GM18873 (cell line): ENCODE measurements around the gene RALGAPB.
"Not testable (repeated sequence)": the region's sequence is repeated elsewhere in the genome, so short reads cannot be mapped to it uniquely, and the experiment has no call there.

Experiments
- ATAC-seq: cut with Tn5 transposase; IDR thresholded peaks from one replicate; pipeline ENCODE4 v1.9.1; 2021; ENCODE audit warnings: mild to moderate bottlenecking, moderate library complexity, moderate number of reproducible peaks; ENCODE audit not compliant: unreplicated experiment, low FRiP score

The RALGAPB gene

DNA sequence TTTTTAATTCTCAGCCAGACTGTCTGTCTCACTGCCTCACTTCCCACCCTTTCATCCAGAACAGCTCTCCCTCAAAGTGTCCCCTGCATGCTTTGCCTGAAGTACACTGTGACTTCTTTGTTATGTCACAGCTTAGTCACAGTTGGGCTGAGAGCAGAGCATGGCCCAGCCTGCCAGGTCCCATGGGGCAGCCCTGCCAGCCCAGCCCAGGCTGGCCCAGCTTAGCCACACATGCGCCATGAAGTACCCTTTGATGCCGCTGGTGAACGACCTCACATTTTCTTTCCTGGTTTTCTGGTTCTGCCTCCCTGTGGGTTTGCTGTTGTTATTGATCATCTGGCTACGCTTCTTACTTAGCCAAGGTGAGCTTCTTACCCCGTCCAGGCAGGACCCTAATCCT lies 108.4 kb downstream of the RALGAPB start, which contains the start of gene ADIG:
Gene ADIG (plus strand): TSS at position 185 of the 400 bp plus-strand sequence. CDS start 54 bp downstream, at position 239.
- no peak for ATAC-seq

DNA sequence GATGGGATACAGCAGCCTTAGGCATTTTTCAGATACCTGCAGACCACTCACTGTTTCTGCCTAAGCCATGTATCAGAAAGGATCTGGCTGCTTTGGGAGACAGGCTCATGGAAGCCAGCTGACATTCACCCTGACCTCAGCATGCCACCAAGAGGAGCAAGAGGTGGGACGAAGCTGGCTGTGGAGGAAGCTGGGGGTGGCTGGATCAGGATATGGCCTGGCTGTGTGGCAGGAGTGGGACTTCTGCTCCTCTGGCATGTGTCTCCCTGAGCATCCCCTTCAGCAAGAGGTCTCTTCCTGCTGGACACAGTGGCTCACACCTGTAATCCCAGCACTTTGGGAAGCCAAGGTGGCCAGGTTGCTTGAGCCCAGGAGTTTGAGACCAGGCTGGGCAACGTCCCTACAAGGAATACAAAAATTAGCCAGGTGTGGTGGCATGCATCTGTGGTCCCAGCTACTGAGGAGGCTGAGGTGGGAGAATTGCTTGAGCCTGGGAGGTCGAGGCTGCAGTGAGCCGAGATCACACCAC lies 109.3 kb downstream of the RALGAPB start:
- ATAC-seq = no peak

DNA sequence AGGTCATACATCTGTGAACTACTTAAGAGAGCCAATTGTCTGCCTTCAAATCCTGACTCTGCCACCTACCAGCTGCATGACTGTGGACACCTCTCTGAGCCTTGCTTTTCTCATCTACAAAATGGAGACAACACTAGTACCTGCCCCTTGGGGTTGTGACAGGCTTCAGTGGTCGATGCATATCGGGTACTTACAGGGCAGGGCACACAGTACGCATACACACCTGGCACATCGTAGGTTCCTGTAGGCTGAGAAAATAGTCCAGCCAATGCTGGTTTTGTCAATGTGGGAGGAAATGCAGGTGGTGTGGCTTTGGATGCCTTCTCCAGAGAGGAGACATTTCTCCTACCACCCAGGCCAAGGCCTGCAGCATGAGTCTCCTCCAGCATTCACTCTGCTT lies 110.7 kb downstream of the RALGAPB start:
- ATAC-seq = no peak

DNA sequence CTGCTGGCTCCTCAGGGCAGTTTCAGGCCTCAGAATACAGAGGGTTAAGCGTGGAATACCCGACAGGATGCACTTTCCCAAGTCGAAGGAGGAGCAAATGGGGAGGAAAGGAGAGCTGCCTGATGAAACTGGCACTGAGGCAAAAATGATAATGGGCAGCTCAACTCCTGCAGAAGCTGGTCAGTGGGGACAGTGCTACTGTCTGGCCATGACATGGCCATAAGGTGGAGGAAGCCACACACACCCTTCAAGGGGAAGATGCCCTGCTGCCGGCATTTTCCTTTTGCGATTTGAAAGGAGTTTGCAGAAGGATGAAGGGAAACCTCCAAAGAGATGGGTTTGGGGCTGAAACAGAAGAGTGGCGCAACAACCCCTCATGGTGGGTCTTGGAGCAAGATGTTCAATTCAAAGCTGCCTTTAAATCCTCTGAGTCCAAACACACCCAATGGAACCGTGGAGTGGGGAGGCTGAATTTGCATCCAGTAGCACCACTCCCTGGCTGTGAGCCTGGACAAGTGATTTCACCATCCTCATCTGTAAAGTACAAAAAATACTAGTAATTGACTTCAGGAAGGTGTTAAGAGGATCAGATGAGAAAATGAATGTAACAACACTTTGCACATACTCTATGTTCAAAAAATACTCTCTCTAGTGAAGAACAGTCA lies 111.6 kb downstream of the RALGAPB start:
- no peak for ATAC-seq

DNA sequence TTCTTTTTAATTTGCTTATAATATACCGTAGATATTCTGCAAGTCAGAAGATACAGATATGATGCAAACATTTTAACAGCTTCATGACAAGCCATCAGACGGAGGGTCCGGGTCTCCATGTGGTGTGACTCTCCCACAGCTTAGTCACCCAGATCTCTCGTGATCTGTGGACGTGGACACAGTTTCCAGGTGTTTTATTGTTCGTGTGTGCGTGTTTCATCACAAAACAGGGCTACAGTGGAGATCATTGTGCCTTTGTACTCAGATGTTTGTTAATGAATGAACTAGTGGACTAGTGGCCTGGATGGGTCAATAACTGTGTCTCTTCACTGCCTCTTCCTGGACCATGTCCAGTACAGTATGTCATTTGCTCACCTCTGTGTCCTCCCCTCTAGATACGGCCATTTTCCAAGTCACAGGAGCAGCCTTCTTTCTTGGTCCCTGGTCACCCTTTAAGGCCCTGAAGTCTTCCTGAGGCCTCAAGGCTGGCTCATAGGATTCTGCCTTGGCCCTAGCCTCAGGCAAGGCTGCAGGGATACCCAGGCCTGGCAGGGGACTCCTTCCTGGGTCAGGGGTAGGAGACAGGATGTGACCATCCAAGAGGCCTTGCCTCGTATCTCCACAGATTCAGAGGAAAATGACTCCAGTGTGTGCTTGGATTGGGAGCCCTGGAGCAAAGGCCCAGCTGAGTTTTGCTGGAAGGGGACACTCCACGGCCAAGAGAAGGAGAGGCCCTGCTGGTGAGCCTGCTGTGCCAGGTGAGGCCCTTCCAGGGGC lies 112.9 kb downstream of the RALGAPB start:
- ATAC-seq = no peak

DNA sequence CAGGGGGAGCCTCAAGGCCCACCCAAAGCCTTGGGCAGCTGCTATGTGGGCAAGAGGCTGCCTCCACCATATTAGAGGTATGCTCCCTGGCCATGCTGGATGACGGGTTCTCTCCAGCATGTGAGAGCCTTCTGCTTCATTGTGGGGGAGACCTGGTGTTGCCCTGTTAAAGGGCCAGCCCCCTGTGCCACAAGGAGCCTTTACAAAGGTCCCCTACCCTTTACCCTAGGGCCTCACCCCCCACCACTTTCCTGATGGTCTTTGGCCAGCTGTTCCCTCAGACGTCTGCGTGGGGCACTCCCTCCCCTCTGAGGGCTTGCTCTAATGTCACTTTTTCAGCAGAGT lies 113.5 kb downstream of the RALGAPB start:
- no peak for ATAC-seq

DNA sequence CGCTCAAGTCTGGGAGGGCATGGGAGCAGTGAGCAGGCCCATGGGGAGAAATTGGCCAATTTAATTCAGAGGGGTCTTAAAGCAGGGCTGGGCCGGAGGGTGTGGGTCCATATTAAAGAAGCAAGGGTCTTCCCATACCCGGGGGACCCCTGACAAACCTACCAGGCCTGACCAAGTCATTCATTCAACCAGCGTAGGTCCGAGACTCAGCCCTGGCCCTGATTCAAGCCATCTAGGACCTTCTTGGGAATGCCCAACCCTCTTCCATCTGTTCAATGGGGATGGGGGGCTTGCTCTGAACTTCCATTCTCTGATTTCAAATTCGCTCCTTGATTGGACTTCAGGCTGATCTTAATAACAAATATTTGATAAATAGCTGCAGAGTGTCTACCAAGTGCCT lies 115.7 kb downstream of the RALGAPB start:
- no peak for ATAC-seq

DNA sequence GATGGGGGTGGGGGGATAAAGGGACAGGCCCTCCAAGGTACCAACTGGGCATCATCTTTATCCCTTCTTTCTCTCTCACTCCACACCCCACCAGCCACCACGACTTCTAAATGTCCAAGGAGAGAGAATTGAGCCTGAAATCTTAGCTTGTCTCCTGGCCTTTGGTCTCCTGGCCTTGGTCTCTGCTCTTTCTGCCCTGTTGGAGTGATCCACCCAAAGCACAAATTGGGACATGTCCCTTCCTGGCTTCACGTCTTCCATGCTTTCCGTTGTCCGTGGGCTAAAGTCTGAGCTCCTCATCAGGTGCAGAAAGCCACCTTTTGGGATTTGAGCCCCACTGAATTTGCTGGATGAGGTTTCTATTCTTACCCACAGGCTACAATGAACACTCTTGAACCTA lies 116.7 kb downstream of the RALGAPB start:
- no peak for ATAC-seq

DNA sequence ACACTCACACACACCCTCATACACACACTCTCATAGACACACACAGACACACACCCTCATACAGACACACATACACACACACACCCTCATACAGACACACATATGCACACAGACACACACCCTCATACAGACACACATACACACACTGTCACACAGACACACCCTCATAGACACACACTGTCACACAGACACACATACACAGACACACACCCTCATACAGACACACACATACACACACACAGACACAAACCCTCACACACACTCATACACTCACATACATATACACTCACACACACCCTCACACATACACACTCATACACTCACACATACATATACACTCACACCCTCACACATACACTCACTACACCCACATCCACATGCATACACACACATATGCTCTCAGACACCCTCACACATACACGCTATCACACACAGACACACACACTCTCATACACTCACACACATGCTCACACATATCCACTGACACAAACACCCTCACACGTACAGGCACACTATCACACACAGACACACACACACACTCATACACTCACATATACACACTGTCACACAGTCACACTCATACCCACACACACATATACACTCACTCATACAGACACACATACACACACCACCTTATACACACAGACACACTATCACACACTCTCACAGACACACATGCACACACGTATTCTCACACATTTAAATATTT lies 117.5 kb downstream of the RALGAPB start:
- ATAC-seq = no peak

DNA sequence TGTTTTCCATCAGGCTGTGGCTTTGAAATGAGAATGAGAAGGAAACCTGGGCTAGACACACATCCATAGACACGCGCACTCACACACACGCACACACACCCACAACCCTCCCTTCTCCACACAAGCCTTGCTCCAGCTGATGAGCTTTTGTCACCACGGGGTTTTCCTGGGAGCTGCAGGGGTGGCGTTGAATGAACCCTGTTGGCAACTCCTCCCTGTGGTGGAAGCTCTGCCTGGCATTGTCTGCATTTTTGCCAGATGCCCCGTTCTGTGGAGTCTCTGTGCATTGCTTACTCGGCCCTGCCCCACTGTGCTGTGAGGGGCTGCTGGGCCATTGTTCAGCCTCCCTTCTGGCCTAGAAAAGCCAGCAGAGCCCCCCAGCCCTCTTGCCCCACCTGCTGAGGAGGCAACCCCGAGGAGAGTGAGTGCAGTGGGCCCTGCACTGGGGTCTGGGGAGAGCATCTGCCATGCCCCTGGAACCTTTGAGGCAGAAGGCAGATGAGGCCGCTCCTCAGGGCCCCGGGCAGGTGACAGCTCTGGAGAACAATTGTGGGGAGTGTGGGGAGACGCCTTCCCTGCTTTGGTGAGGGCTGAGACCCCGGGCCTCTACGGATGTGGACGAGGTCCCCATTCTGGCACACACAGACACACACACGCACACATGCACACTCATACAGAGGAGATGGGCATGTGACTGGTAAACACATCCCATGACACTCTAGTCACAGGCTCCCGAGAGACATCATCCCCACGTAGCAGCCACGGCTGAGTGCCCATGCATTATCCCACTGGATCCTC lies 118.2 kb downstream of the RALGAPB start:
- no peak for ATAC-seq

DNA sequence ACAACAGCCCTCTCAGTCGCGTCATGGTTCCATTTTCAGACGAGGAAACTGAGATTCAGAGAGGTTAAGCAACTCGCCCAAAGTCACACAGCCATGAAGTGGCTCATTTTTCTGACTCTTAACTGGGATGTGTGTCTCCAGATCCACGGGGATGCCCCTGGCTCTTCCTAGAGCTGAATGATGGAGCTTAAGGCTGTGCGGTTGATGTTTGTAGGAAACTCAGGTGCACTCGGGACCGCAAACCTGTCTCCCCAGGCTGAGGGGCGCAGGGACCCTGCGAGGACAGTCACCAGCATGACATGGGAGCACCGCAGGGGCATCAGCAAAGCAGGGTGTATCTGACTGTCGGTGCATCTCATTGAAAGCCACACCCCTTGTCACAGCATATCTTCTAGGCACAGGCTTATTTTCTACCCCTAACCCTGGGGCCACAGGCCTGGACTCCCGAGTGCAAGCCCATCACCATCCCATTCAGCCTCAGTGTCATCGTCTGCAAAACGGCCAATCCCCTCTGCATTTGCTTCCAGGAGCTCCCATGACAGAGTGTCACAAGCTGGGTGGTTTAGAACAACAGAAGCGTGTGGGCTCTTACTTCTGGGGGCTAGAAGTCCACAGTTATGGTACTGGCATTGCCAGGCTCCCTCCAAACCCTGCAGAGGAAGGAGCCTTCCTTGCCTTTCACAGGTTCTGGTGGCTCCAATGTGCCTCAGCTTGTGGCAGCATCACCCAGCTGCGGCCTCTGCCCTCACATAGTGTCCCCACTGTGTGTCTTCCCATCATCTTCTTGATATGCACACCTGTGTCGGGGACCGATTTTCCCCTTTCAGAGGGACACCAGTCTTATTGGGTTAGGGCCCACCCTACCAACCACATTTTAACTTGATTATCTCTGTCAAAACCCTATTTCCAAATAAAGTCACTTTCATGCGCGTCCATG lies 119.1 kb downstream of the RALGAPB start:
- no peak for ATAC-seq

DNA sequence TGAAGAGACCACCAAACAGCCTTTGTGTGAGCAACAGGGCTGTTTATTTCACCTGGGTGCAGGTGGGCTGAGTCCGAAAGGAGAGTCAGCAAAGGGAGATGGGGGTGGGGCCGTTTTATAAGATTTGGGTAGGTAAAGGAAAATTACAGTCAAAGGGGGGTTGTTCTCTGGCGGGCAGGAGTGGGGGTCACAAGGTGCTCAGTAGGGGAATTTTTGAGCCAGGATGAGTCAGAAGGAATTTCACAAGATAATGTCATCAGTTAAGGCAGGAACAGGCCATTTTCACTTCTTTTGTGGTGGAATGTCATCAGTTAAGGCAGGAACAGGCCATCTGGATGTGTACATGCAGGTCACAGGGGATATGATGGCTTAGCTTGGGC lies 119.8 kb downstream of the RALGAPB start:
- not testable (repeated sequence) for ATAC-seq

DNA sequence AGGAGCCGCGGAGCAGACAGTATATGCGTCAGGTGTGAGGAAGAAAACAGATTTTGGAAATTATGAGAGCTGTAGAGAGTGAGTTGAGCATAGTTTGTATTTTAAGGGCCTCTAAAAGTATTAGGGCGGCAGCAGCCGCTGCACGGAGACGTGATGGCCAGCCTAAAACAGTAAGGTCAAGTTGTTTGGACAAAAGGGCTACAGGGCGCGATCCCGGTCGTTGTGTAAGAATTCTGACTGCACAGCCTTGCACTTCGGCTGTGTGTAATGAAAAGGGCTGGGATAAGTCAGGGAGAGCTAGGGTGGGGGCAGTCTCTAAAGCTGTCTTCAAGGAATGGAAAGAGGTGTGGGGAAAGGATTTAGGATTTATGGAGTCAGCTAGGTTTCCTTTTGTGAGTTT lies 121.6 kb downstream of the RALGAPB start:
- ATAC-seq = not testable (repeated sequence)

DNA sequence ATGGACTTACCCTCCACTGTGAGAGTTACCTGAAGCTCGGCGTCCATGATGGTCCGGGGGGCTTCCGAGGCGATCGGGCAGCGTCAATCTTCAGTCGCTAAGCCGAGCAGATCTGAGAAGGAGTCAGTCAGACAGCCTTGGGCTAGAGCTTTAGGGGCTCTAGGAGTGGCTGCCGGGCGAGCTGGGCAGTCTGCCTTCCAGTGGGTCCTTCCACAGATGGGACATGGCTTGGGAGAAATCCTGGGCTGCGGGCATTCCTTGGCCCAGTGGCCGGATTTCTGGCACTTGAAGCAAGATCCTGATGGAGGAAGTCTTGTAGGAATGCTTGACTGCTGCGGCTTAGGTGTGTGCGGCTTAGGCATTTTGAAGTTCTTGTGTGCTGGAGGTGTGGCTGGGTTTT lies 123.2 kb downstream of the RALGAPB start:
- not testable (repeated sequence) for ATAC-seq

DNA sequence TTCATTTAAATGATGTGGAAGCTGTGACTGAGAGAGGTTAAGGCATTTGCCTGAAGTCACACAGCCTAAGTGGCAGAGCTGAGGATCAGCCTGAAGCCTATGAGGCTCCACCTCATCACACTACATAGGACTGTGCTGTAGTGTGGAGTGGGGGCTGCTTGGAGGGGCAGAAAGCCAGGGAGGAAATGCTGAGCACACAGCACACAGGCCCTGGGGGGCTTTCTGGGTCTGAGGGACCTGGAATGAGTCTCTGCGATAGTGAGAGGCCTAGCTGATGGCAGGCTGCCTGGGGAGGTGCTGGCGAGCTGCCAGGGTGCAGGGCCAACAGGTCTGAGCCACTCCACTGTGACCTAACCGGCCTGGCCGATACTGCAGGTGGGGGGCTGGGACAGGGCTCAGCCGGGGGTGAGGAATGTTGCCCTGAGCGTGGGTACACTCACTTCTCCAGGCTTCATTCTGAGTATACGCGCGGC lies 126.8 kb downstream of the RALGAPB start:
- no peak for ATAC-seq

DNA sequence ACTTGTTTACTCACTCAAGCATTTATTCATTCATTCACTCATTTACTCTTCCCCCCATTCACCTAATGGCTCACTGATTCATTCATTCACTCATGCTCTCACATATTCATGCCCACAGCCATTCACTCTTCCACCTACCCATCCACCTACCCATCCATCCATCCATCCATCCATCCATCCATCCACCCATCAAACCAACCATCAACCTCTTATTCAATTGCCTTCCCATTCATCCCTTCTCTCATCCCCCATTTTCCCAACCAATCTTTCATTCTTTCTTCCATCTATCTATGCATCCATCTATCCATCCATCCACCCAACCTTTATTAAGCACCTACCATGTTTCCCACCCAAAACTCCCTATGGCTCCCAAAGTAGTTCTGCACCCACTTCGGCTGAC lies 127.4 kb downstream of the RALGAPB start:
- ATAC-seq = no peak

DNA sequence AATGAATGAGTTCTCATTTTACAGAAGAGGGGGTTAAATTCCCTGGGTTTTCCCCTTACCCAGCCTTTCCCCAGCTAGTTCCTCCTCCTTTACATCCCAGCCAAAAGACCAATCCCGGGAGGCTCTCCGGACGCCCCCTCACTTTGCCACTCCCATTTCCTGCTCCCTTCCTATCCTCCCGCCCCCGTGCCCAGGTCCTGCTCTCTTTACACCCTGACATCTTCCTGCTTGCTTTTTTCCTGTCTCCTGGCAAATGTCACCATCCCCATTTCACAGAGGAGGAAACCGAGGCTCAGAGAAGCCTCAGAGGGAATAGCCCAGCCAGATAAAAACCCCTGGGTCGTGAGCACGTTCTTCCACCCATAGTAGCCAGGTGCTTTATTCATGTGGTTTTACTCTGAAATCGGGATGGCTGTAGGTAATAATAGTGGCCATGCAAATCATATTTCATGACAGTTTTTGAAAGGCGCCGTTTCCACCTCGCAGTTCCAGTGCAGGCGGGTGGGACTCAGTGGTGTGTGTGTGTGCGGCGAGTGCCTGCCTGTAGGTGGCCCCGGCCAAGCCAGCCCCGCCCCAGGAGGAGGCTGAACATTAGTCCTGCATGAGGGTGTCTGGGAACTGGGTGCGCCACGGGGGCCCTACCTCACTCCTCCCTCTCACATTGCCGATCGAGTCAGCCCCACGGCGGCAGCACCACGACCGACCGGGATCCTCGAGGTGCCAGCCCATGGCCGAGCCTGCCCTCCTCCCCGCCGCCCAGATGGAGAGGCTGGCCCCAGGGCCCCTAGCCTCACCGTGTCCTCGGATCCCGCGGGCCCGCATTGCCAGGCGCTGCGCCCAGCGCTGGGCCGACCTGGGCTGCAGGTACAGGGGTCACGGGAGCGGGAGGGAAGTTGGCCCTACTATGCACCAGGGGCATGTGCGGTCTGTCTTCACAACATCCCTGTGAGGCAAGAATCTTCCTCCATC lies 128.9 kb downstream of the RALGAPB start, which contains the start of gene ARHGAP40:
Gene ARHGAP40 (plus strand): TSS at position 594 of the 969 bp plus-strand sequence.
- no peak for ATAC-seq

DNA sequence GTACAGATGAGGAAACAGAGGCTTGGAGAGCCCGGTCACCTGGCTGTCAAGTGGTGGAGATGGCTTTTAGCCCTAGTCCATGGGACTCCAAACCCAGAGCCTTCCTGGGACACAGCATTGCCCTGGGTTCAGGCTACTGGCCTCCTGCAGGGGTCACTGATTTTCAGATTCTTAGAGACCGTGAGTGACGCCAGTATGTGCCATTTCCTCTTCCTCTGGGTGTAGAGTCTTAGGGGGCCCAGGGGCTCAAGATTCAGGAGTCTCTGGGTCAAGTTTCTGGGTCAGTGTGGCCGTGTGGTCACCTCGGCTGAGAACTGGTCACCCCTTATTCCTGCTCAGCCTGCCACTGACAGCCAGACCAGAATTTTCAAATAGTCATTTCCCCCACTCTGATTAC lies 129.5 kb downstream of the RALGAPB start:
- no peak for ATAC-seq
